ENCODE measurements around the gene CASQ1. TPM values are rescaled to one million over a fixed set of nuclear protein-coding genes. Genes with fewer than 3 reads are reported as not detected.

Gene CASQ1
- total RNA-seq (ENCODE audit: unreplicated experiment), result not detected
- long read RNA-seq, result 0 reads

GRCh38 chr1:160189649-160190625 is at the start of gene CASQ1:
Gene CASQ1, plus strand, starts transcription at chr1:160190575. Its CDS starts 177 bp downstream, at chr1:160190752.
- no peak for DNase-seq
- no peak for TF ChIP-seq CTCF (IDR thresholded peaks at IDR 0.05; ENCODE audit: partially characterized antibody, unreplicated experiment)
- Mint-ChIP-seq H3K4me1 (ENCODE audit: low read depth, unreplicated experiment) (peaks cover 2% of the 10 kb centered on the region), H3K4me3 (ENCODE audit: unreplicated experiment) (no peak within 1 kb of the TSS), H3K27me3 (ENCODE audit: unreplicated experiment) (peaks cover 9% of the 10 kb centered on the region), H3K9me3 (ENCODE audit: unreplicated experiment) (peaks cover 1% of the 10 kb centered on the region), H3K36me3 (ENCODE audit: unreplicated experiment) (no peaks in the 10 kb centered on the region), H3K27ac (ENCODE audit: unreplicated experiment) (no peak within 1 kb of the TSS)

- no peak overlapping the region for H3K27ac Mint-ChIP-seq (ENCODE audit: unreplicated experiment)
Measured at GRCh38 chr1:160143695-160144094, 46.7 kb upstream of the CASQ1 start.

GRCh38 chr1:160144921-160145320 is 45.5 kb upstream of the CASQ1 start:
- peaks cover 2% of the 10 kb centered on the region for H3K27me3 Mint-ChIP-seq (ENCODE audit: unreplicated experiment)

More at GRCh38 chr1:160143695-160144094, 46.7 kb upstream of the CASQ1 start:
- Mint-ChIP-seq H3K4me3 (ENCODE audit: unreplicated experiment) (no peak overlapping the region), H3K36me3 (ENCODE audit: unreplicated experiment) (no peaks in the 10 kb centered on the region), H3K27me3 (ENCODE audit: unreplicated experiment) (peaks cover 4% of the 10 kb centered on the region), H3K9me3 (ENCODE audit: unreplicated experiment) (no peaks in the 10 kb centered on the region), H3K4me1 (ENCODE audit: low read depth, unreplicated experiment) (no peaks in the 10 kb centered on the region)
- DNase-seq, result no peak
- no peak for TF ChIP-seq CTCF (IDR thresholded peaks at IDR 0.05; ENCODE audit: partially characterized antibody, unreplicated experiment)

GRCh38 chr1:160146107-160146506 is 44.3 kb upstream of the CASQ1 start:
- TF ChIP-seq CTCF (IDR thresholded peaks at IDR 0.05; ENCODE audit: partially characterized antibody, unreplicated experiment), result no peak
- Mint-ChIP-seq H3K36me3 (ENCODE audit: unreplicated experiment) (no peaks in the 10 kb centered on the region), H3K27ac (ENCODE audit: unreplicated experiment) (no peak overlapping the region), H3K4me1 (ENCODE audit: low read depth, unreplicated experiment) (no peaks in the 10 kb centered on the region), H3K27me3 (ENCODE audit: unreplicated experiment) (peaks cover 2% of the 10 kb centered on the region), H3K9me3 (ENCODE audit: unreplicated experiment) (no peaks in the 10 kb centered on the region), H3K4me3 (ENCODE audit: unreplicated experiment) (no peak overlapping the region)
- no peak for DNase-seq

More at GRCh38 chr1:160144921-160145320, 45.5 kb upstream of the CASQ1 start:
- no peak overlapping the region for H3K27ac Mint-ChIP-seq (ENCODE audit: unreplicated experiment)
- H3K36me3 Mint-ChIP-seq (ENCODE audit: unreplicated experiment), result no peaks in the 10 kb centered on the region
- H3K9me3 Mint-ChIP-seq (ENCODE audit: unreplicated experiment), result no peaks in the 10 kb centered on the region
- no peaks in the 10 kb centered on the region for H3K4me1 Mint-ChIP-seq (ENCODE audit: low read depth, unreplicated experiment)
- no peak for DNase-seq
- no peak for TF ChIP-seq CTCF (IDR thresholded peaks at IDR 0.05; ENCODE audit: partially characterized antibody, unreplicated experiment)
- no peak overlapping the region for H3K4me3 Mint-ChIP-seq (ENCODE audit: unreplicated experiment)

GRCh38 chr1:160148121-160148520 is 42.3 kb upstream of the CASQ1 start:
- no peak for TF ChIP-seq CTCF (IDR thresholded peaks at IDR 0.05; ENCODE audit: partially characterized antibody, unreplicated experiment)

More at GRCh38 chr1:160148121-160148520, 42.3 kb upstream of the CASQ1 start:
- H3K27ac Mint-ChIP-seq (ENCODE audit: unreplicated experiment), result no peak overlapping the region
- H3K9me3 Mint-ChIP-seq (ENCODE audit: unreplicated experiment), result no peaks in the 10 kb centered on the region
- H3K36me3 Mint-ChIP-seq (ENCODE audit: unreplicated experiment), result no peaks in the 10 kb centered on the region
- no peak for DNase-seq
- peaks cover 2% of the 10 kb centered on the region for H3K27me3 Mint-ChIP-seq (ENCODE audit: unreplicated experiment)
- H3K4me3 Mint-ChIP-seq (ENCODE audit: unreplicated experiment), result no peak overlapping the region
- no peaks in the 10 kb centered on the region for H3K4me1 Mint-ChIP-seq (ENCODE audit: low read depth, unreplicated experiment)

All from glutamatergic neuron (in vitro differentiated cells).